ENCODE data around the gene EOMES.

The EOMES gene

DNA sequence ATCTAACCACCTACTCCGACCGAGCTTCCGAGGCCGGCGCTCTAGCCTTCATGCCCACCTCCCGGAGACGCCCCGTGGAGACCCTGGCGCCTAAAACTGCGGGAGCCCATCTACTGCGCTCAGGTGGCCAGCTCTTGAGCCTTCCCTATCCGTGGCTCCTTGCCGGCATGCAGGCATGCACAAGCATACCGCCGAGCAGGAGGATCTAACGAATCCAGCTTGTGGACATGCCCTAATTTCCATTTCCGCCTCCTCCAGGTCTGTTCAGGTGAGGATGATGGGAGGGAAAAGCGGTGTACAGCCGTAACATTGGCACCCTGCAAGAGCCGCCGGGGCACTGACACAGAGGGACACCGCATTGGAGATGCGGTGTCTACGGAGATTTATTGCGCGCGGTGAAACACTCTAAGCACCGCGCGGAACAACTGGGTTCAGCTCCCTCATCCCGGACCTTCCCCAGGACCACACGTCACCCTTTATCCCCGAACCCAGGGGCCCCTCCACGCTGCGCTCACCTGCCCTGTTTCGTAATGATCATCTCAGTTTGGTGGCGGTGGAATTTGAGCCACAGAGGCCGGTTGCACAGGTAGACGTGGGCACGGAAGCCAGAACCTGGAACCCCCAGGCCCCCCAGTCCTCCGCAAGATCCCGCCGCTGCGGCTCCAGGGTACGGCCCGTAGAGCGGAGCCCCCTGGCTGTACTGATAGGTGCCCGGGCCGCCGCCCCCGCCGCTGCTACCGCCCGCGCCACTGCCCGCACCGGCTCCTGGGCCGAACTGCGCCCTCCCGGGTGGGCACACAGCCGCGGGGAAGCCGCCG is 1.0 kb downstream of the EOMES start:
- peak in 1 of 2 donors; percentile 15 for DNase-seq

DNA sequence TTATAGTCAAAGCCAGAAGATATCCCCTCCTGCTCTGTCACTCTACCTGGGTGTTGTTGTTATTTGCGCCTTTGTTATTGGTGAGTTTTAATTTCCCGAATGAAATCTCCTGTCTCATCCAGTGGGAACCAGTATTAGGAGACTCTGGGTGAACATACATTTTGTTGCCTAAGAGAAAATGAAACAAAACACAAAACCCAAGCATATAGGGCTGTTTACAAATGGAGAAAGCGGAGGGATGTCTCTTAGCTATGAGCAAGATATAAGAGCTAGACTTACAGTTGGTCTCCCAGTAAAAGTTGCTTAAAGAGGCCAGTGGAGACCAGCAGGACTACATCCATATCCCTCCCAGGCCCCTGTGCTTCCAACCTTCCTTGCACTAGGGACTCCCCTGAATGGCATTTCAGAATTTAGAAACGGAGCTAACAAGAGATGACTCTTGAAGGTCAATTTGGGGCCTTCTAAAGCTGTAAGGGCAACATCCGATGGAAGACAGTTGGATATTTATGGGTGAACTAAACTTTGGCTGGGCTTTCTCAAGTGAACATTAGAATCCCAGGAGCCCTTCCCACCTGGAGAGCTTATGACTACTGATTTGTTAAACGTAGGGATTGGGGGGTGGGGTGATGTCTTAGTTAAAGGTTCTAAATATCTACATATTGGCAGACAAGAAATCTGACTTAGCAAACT is 2.7 kb downstream of the EOMES start:
- DNase-seq: peak in 1 of 2 donors; percentile 34

DNA sequence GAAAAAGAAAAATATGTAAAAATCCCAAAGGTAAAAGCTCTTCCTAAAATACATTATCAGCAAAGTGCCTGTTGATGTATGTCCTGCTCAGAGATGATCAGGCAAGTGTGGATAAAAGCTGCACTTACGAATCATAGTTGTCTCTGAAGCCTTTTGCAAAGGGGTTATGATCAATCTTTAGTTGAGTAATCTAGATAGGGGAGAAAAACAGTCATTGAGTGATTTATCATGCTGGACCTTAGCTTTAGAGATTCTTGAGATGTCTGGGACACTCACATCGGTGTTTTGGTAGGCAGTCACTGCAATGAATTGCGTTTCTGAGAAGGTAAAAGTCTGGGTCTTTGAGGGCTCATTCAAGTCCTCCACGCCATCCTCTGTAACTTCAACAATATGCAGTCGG is 3.7 kb downstream of the EOMES start:
- no peak for DNase-seq

DNA sequence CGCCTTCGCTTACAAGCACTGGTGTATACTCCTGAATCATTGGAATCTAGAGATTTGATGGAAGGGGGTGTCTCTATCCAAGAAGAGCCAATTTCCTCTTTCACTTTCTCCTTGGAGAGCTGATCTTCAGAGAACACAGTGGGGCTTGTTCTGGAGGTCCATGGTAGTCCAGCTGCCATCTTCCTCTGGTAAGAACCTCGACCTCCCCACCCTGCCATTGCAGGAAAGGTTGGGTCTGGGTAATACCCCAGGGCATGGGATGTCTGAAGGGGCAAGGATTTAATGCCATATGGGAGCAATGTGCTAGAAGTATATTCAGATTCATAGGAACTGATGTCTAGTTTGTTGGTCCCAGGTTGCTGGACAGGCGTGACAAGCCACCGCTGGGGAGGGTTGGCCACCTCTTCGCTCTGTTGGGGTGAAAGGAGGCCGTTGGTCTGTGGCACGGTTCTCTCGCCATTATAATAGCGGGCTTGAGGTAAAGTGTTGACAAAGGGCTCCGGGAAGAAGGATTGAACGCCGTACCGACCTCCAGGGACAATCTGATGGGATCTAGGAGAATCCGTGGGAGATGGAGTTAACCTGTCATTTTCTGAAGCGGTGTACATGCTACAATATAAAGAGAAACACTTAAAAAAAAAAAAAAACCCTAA is 4.8 kb downstream of the EOMES start:
- DNase-seq: no peak

DNA sequence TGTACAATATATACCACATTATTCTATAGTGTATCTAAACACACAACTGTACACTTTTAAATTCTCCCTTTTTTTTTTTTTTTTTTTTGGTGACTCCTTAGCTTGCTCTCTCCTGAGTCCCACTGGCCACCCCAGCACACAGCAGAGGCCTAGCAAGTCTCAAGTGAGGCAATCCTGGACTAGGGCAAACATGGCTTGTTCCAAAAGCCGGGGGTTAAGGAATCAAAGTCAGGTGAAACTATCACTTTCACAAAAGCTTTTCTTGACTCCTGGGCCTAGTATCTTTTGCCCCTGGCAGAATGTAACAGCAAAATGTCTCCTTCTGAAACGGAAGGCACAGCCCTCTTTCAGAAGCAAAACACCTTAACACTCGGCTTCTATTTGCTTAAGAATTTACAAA is 5.8 kb downstream of the EOMES start:
- DNase-seq: no peak

DNA sequence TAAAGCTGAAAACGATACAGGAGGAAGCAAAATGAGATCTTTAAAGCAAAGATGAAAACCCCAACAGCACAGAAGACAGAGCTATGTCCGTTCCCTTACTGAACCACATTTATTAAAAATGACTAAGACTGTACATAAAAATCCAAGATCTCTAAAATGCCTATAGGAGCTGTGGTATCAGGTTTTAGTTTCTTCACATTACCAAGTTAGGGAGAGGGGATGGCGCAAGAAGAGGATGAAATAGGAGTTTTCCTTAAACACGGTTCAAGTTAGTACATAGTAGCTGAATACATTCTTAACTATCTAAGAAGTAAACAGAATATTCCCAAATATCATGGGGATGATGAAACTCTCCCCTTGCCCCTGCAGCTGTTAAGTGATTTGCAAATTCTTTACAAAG is 6.3 kb downstream of the EOMES start:
- no peak for DNase-seq

DNA sequence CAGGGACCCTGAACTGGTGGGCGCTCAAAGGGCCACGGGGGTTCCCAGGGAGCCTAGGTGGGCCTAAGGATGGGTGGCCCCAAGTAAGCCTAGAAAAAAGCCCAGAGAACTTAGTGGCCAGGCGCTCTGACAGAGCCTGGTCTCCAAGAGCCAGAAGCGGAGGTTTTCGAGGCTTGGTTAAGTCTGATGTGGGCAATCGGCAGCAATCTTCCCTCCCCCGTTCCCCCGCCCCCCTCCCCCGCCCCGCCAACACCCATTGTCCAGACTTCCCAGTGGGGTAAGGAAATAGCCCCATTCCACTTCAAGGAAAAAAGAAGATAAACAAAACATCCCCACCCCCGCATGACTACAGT is 6.7 kb downstream of the EOMES start:
- DNase-seq: no peak

DNA sequence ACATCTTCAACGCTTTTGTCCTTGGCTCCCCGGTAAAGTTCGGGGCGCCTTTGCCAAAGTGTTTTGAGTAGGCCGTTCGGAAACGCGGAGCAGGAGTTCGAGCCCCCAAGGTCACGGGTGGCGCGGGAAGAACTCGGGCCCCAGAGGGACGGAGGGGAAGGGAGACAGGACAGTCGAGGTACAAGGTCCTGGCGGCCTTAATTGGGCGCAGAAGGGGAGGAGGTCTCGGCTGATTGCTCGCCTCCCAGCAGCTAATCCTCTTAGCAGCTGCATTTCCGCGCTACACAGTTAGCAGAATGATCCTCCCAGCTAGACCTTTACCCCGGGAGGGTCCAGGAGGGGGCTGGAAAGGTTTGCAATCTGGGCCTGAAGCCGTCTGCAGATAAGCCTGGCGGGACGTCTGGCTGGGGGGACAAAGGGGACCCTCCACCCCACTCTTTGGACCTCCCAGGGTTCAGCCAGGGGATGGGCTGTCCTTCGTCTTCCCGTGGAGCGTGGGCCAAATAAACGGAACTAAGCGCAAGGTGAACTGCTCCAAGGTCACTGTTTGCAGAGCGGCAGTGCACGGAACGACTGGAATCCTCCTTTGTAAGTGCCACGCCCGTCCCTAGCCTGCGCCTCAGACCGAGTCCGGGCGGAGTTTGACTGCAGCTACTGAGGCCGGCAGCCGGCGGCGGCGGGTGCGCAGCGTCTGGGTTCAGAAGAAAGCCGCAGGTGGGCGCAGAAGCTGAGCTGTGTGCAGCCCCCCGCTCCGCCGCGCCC is 7.2 kb downstream of the EOMES start:
- peak in 1 of 2 donors; percentile 20 for DNase-seq

DNA sequence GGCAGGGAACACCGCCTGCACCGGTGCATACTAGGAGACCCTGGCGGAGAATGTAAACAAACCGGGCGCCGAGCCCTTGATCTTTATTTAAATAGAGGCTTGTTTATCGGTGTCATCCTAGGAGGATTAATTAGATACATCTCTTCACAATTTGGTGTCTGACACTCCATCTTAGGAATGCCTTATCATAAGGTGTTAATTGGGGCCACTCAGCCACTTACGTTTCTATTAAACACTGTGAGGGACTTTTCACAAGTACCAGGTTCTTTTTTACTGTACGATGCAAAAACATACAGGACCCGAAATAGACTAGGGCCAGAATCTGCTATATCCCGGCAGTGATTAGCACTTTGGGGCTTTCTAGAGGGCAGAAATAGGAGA is 8.0 kb downstream of the EOMES start:
- DNase-seq: peak in 1 of 2 donors; percentile 29

DNA sequence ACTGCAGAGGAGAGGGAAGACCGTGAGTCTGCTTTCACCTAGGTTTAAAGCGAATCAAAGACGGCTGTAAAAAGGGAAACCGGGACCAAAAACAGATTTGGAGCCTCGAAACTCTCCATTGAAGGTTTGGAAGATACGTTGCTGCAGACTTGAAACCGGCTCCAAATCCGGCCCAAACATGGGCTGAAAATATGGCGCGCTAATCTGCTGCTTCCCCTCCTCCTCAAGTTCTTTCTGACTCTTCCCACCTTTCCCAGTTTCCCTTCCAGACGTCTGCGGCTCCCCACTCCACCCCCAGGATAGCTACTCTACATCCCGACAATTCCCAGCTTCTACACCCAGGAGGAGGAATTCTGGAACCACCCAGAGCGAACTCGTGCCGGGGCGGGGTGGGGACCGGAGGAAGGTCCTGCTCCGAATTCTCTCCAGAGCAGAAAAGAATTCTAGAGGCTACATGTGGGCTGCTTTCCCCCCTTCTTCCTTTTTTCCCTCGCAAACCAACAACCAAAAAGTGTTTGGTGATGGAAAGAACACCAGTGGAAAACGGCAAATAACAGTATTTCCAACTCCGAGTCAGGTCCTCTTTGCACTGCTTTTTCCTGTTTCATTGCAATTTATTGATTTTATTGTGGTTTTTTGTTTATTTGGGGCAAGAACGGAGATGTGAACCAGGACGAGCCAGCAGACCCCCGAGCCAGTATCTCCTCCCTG is 8.5 kb downstream of the EOMES start:
- DNase-seq: no peak

DNA sequence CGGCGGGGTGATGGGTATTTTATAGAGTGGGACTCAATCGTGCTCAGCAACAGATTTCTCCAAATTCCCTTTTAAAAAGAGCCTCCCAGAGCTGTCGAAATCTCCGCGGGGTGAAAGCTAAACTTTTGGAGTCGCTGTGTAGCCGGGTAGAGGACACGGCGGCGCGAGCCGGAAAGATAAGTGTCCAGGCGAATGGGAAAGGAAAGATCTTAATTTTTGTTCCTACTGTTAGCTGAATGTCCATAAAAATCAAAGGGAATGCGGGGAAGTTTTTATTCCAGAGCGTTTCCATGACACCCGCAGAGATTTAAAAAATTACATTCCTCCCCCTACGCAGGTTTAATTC is 9.1 kb downstream of the EOMES start:
- DNase-seq: no peak

DNA sequence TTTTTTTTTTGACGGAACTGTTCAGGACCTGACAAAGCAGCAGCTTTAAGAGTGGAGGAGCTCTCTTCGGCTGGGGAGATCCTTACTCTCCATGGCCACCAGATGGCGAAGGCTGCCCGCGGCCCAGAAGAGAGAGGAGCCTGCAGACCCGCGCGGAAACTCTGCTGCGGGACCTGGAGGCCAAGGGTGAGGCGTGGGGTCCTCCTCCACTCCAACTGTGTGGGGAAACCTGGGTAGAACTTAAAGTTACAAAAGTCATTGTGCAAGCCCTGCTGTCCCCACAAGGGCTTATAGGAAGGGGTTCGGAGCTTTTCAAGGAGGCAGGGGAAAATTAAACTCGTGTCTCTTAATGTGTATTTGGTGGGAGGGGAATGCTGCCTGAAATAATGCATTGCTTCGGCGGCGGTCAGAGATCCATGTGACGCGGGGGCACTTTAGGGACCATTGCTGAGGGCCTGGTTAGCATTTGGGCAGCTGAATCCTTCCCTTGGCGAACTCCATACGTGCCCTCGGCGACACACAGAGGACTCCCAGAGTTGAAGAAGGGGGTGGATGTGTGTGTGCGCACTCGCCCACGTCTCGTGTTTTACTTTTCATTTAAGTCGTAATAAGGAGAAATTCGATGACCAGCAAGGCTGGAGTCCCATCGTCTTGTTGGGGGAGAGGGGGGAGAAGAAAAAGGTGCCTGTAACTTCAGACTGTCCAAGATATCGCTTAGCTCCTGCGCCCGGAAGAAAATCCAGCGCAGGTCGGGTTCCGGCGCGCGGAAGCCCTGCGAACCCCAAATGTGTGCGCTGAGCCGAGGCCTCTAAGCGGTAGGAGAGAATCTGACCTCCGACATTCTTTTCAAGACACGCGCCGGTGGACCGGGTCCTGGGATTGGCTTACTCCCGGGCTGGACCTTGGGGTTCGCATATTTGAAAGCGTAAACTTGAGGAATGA is 9.7 kb downstream of the EOMES start:
- peak; percentile 86 to 87 for DNase-seq

DNA sequence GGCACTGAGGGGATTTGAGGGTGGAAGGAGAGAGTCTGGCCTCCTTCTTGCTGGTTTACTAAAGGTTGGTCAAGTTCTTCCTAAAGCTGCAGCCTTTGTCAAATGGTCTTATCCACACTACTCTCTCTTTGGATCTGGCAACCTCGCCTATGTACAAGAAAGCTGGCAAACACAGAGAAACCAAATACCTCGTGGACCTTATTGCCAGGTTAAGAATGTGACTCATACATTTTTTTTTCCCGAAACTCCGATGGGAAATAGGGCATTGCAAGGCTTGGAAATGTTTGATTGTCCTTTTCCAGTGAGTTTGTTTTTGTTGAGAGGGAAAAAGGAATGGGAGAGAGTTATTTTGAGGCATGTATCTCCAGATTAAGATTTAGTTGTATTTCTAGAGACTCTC is 13.9 kb downstream of the EOMES start:
- DNase-seq: no peak

DNA sequence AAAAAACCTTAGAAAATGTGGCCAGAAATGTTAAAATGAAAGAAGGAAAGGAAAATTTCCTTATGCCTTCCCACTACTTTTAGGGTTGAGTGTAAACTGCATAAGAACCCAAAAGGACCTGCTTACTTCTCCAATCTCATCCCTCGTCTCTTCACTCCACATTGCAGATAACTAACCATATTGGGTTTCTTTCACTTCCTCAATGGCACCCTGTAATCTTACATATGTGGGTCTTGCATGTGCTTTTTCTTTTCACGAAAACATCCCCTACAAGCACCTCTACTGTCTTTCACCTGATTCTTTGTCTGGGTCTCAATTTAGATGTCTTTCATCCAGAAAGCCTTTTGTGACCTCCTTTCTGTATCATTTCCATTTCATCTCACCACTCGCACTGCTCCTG is 23.1 kb downstream of the EOMES start:
- DNase-seq: no peak

DNA sequence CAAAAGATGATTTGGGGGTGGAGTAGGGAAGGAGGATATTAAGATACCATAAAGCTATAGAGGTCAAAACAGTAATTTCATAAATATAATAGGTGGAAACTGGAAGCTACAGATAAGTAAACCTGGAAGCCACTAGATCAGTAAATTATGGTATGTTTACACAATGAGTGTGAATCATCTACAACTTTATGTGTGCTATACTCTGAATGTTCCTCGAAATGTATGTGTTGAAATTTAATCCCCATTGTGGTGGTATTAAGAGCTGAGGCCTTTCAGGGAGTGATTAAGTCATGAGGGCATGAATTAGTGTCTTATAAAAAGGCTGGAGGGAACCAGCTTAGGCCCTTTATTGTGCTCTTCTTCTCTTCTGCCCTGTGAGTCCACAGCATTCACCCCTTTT is 25.2 kb downstream of the EOMES start:
- DNase-seq: no peak

DNA sequence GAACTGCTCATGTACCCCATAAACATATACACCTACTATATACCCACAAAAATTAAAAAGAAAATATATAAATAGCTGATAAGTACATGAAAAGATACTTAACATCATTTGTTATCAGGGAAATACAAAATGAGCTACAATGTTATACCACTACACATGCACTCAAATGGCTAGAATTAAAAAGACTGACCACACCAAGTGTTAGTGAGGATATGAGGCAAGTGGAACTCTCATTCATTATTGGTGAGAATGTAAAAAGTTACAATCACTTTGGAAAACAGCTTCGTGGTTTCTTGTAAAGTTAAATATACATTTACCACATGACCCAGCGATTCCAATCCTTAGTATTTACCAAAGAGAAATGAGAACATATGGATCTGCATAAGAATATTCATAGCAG is 26.5 kb downstream of the EOMES start:
- DNase-seq: no peak

DNA sequence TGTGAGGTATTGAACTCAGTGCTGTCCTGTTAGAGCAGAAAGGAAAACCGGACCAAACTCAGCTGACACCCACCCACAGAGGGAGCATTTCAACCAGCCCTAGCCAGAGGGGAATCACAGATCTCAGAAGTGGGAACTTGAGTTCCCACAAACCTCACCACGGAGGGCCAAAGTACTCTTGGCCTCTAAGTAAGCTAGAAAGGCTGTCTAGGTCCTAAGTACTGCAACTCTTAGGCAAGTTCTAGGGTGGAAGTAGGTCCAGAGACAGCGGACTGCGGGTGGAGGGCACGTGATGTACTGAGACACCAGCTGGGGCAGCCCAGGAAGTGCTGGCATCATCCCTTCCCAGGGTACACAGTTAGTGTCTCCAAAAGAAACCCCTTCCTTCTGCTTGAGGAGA is 34.1 kb downstream of the EOMES start:
- DNase-seq: no peak

DNA sequence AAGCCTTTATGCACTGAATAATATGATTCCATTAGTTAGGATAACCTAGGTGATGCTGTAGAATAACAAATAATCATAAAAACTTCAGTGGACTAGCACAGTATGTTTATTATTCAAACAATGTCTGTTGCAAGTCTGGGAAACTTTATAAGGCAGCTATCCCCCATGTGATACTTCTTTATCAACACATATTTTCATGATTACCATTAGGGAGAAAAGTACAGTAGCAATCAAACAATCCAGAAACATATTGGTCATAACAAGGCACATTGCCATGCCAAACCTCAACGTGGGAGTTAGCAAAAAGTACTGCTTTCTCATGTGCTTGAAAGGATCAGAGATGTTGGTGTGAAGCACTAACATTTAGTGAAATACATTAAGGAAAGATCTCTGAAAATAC is 35.5 kb downstream of the EOMES start:
- no peak for DNase-seq

DNA sequence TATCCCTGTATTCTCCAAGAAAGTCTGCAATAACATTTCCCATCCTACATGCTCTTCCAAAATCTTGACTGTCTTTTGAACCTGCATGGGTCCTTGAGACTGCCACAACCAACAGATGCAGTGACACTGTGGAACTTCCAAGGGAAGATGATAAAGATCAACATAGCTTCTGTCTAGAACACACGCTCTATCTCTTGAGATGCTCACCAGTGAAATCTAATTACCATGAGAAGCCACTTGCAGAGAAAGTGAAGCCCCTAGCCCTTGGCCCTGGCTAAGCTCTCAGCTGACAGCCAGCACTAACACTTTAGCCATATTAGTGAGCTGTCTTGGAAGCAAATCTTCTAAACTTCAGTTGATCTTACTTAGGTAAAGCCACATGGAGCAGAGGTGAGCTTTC is 36.6 kb downstream of the EOMES start:
- DNase-seq: no peak

DNA sequence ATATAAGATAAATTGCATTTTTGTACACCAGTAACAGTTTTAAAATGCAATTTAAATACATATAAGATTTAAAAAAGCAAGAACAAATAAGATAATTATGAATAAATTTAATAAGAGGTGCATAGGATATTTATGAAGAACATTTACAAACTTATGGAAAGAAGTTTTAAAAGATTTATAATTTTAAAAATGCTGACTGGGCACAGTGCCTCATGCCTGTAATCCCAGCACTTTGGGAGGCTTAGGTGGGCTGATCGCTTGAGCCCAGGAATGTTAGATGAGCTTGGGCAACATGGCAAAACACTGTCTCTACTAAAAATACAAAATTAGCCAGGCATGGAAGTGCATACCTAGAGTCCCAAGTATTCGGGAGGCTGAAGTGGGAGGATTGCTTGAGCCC is 37.8 kb downstream of the EOMES start:
- no peak for DNase-seq

DNA sequence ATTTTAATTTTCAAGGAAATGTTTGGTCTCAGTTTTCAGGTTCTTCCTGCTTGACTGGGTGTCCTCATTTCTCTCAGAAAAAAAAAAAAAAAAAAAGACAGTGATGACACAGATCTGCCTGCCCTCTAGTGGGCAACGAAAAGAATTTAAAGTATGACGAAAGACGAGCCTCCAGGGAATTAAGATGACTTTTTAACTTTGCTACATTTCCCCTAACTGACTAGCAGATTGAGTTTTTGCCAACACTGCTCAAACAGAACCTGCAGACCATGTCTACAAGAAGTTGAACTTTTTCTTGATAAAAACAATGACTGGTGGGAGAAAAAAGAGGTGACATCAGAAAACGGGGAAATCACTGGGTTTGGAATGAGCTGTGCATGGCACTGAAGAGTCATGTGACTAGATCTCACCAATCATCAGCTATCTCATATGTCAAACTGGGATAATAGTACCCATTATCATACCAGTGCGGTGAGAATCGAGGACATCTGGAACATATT is 40.8 kb downstream of the EOMES start:
- peak; percentile 32 to 69 for DNase-seq
